ENCODE data around the gene OR7G2.
"Not testable (repeated sequence)": the region's sequence is repeated elsewhere in the genome, so short reads cannot be mapped to it uniquely, and the experiment has no call there.

OR7G2 gene

GRCh38 chr19:9060564-9061340 is 46.5 kb downstream of the OR7G2 start:
- no peak overlapping the region for H3K27ac Mint-ChIP-seq
- no peak overlapping the region for H3K4me3 Mint-ChIP-seq
- peaks cover 5% of the 10 kb centered on the region for H3K36me3 Mint-ChIP-seq (ENCODE audit: insufficient read depth)
- H3K4me1 Mint-ChIP-seq (ENCODE audit: low read depth in 2 of 2) = no peaks in the 10 kb centered on the region
- no peak for DNase-seq
- ATAC-seq (replicated peaks) = no peak
- peaks cover 0 to 3% of the 10 kb centered on the region in 2 donors for H3K9me3 Mint-ChIP-seq
- peaks cover 0 to 15% of the 10 kb centered on the region in 2 donors for H3K27me3 Mint-ChIP-seq

GRCh38 chr19:9058905-9059667 is 48.2 kb downstream of the OR7G2 start:
- H3K36me3 Mint-ChIP-seq (ENCODE audit: insufficient read depth) = peaks cover 5% of the 10 kb centered on the region
- no peaks in the 10 kb centered on the region for H3K4me1 Mint-ChIP-seq (ENCODE audit: low read depth in 2 of 2)
- H3K27ac Mint-ChIP-seq = no peak overlapping the region
- no peak for ATAC-seq (replicated peaks)
- peaks cover 4 to 22% of the 10 kb centered on the region in 2 donors for H3K27me3 Mint-ChIP-seq
- no peak overlapping the region for H3K4me3 Mint-ChIP-seq
- peaks cover 0 to 3% of the 10 kb centered on the region in 2 donors for H3K9me3 Mint-ChIP-seq
- DNase-seq = no peak

DNA sequence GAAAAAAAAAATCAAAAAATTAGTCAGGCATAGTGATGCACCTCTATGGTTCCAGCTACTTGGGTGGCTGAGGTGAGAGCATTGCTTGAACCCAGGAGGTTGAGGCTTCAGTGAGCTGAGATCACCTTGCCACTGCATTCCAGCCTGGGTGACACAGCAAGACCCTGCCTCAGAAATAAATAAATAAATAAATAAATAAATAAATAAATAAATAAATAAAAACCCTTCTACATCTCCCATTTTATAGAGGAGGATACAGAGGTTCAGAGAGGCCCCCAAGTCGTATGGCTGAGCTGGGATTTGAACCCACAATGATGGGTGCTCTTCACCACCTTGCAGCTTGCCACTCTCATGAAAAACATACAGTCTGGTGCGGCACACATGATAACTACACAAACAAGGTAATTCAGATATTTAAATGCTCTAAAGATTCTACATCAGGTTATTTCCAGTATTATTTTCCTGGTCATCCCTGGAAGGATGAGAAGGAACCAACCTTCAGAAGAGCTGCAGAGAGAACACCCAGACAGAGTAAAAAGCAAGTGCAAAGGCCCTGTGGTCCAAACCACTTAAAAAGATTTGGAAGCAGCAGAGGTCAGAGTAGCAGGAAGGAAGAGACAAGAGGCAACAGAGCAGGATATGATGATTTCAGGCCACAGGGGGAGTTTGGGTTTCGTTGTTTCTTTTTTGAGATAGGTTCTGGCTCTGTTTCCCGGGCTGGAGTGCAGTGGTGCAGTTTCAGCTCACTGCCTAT is 49.6 kb downstream of the OR7G2 start:
- Mint-ChIP-seq H3K9me3 (peaks cover 0 to 3% of the 10 kb centered on the region in 2 donors), H3K27me3 (peaks cover 6 to 22% of the 10 kb centered on the region in 2 donors), H3K4me3 (no peak overlapping the region), H3K27ac (no peak overlapping the region), H3K4me1 (ENCODE audit: low read depth in 2 of 2) (no peaks in the 10 kb centered on the region), H3K36me3 (ENCODE audit: insufficient read depth) (peaks cover 5% of the 10 kb centered on the region)
- ATAC-seq (replicated peaks) = no peak
- DNase-seq = no peak

DNA sequence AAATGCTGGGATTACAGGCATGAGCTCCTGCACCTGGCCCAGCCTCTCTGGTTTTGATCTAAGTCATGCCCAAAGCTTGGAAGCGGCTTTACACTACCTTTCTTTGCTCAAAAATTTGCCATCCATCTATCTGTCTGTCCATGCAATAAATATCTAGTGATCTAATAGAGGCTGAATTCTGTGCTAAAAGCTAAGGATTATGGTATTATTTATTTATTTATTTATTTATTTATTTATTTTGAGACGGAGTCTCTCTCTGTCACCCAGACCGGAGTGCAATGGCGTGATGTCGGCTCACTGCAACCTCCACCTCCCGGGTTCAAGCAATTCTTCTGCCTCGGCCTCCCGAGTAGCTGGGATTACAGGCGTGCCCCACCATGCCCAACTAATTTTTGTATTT is 51.1 kb downstream of the OR7G2 start:
- not testable (repeated sequence) for H3K4me1 Mint-ChIP-seq (ENCODE audit: low read depth in 2 of 2); H3K9me3 Mint-ChIP-seq; ATAC-seq (replicated peaks); H3K27ac Mint-ChIP-seq; H3K36me3 Mint-ChIP-seq (ENCODE audit: insufficient read depth); H3K4me3 Mint-ChIP-seq; DNase-seq
- H3K27me3 Mint-ChIP-seq = peaks cover 6 to 22% of the 10 kb centered on the region in 2 donors

DNA sequence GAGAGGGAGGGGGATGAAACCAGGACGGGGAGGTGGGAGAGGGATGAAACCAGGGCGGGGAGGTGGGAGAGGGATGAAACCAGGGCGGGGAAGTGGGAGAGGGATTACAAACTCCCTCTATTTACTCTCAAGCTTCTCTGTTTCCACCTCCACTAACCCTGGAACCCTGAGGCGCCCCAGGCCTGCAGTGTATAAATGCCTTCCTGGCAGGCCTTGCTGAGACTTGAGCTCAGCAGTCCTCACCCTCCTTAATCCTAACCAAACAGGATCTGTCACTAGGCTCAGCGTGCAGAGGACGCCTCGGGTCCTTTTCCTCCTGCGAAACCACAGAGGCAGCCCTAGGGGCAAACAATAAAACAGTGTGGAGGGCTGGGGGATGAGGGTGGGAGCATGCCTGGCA is 52.5 kb downstream of the OR7G2 start:
- Mint-ChIP-seq H3K9me3 (peaks cover 0 to 3% of the 10 kb centered on the region in 2 donors), H3K4me1 (ENCODE audit: low read depth in 2 of 2) (no peaks in the 10 kb centered on the region), H3K27ac (no peak overlapping the region), H3K36me3 (ENCODE audit: insufficient read depth) (no peaks in the 10 kb centered on the region), H3K4me3 (no peak overlapping the region), H3K27me3 (peaks cover 11 to 30% of the 10 kb centered on the region in 2 donors)
- DNase-seq (no peak), ATAC-seq (replicated peaks) (no peak)

DNA sequence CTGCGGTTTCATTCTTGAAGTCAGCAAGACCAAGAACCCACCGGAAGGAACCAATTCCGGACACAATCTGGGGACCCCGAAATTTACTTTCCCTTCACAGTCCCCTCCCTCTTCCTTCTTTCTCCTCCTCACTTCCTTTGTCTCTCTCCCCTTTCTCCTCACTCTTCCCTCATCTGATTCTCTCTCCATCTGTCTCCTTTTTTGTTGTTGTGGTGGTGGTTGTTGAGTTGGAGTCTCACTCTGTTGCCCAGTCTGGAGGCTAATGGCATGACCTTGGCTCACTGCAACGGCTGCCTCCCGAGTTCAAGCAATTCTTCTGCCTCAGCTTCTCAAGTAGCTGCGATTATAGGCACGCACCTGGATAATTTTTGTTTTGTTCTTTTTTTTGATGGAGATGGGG is 53.1 kb downstream of the OR7G2 start:
- no peaks in the 10 kb centered on the region for H3K36me3 Mint-ChIP-seq (ENCODE audit: insufficient read depth)
- peaks cover 0 to 3% of the 10 kb centered on the region in 2 donors for H3K9me3 Mint-ChIP-seq
- no peak overlapping the region for H3K4me3 Mint-ChIP-seq
- no peak overlapping the region for H3K27ac Mint-ChIP-seq
- no peak for DNase-seq
- no peak for ATAC-seq (replicated peaks)
- H3K4me1 Mint-ChIP-seq (ENCODE audit: low read depth in 2 of 2) = no peaks in the 10 kb centered on the region
- H3K27me3 Mint-ChIP-seq = peaks cover 11 to 26% of the 10 kb centered on the region in 2 donors

- peaks cover 11 to 24% of the 10 kb centered on the region in 2 donors for H3K27me3 Mint-ChIP-seq
- not testable (repeated sequence) for H3K4me1 Mint-ChIP-seq (ENCODE audit: low read depth in 2 of 2); H3K36me3 Mint-ChIP-seq (ENCODE audit: insufficient read depth); H3K4me3 Mint-ChIP-seq; H3K27ac Mint-ChIP-seq; ATAC-seq (replicated peaks); DNase-seq; H3K9me3 Mint-ChIP-seq
Measured at GRCh38 chr19:9053674-9054073, 53.6 kb downstream of the OR7G2 start.

DNA sequence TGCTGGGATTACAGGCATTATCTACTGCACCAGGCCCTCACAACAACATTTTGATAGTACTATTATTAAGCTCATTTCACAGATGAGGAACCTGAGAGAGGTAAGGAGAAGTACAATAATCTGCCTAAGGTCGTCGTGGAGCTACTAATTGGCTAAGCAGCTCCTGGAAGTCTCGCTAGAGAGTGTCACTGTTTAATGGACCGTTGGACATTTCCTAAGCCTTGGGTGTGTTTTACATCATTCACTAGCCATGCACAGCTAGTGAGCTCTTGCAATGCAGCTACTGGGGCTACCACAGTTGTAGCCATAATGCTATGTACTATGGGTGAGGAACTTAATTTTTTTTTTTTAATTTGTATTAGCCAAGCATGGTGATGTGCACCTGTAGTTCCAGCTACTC is 54.4 kb downstream of the OR7G2 start:
- ATAC-seq (replicated peaks) (no peak), DNase-seq (no peak)
- Mint-ChIP-seq H3K36me3 (ENCODE audit: insufficient read depth) (no peaks in the 10 kb centered on the region), H3K4me1 (ENCODE audit: low read depth in 2 of 2) (no peaks in the 10 kb centered on the region), H3K27me3 (peaks cover 11 to 21% of the 10 kb centered on the region in 2 donors), H3K27ac (no peak overlapping the region), H3K4me3 (no peak overlapping the region), H3K9me3 (peaks cover 0 to 2% of the 10 kb centered on the region in 2 donors)
